ENCODE data around the gene GPC5.

The GPC5 gene

GRCh38 chr13:91904597-91904996 is 506.2 kb downstream of the GPC5 start:
- DNase-seq: no peak

GRCh38 chr13:91907398-91907797 is 509.0 kb downstream of the GPC5 start:
- DNase-seq: no peak

GRCh38 chr13:91909617-91910016 is 511.2 kb downstream of the GPC5 start:
- DNase-seq: no peak

- no peak for DNase-seq
Observed at GRCh38 chr13:91922969-91923592, 524.7 kb downstream of the GPC5 start.

GRCh38 chr13:91930687-91931086 is 532.3 kb downstream of the GPC5 start:
- no peak for DNase-seq

- DNase-seq: no peak
Observed at GRCh38 chr13:91934354-91934753, 535.9 kb downstream of the GPC5 start.

GRCh38 chr13:91946498-91947070 is 548.2 kb downstream of the GPC5 start:
- no peak for DNase-seq

- DNase-seq: no peak
Observed at GRCh38 chr13:91948736-91949135, 550.3 kb downstream of the GPC5 start.

GRCh38 chr13:91950803-91951202 is 552.4 kb downstream of the GPC5 start:
- DNase-seq: no peak

- no peak for DNase-seq
Observed at GRCh38 chr13:91955546-91956355, 557.3 kb downstream of the GPC5 start.

- DNase-seq: no peak
Observed at GRCh38 chr13:91960947-91961346, 562.5 kb downstream of the GPC5 start.

GRCh38 chr13:91962946-91963345 is 564.5 kb downstream of the GPC5 start:
- DNase-seq: no peak

GRCh38 chr13:91965511-91965910 is 567.1 kb downstream of the GPC5 start:
- no peak for DNase-seq

GRCh38 chr13:91978571-91978970 is 580.1 kb downstream of the GPC5 start:
- no peak for DNase-seq

- no peak for DNase-seq
Observed at GRCh38 chr13:91986761-91987483, 588.5 kb downstream of the GPC5 start.

- no peak for DNase-seq
Observed at GRCh38 chr13:91988331-91988730, 589.9 kb downstream of the GPC5 start.

GRCh38 chr13:92012787-92013186 is 614.4 kb downstream of the GPC5 start:
- no peak for DNase-seq

- no peak for DNase-seq
Observed at GRCh38 chr13:92017737-92018136, 619.3 kb downstream of the GPC5 start.

GRCh38 chr13:92028695-92029094 is 630.3 kb downstream of the GPC5 start:
- DNase-seq: no peak

GRCh38 chr13:92029641-92030040 is 631.2 kb downstream of the GPC5 start:
- no peak for DNase-seq

GRCh38 chr13:92038905-92039304 is 640.5 kb downstream of the GPC5 start:
- DNase-seq: no peak

GRCh38 chr13:92042522-92042921 is 644.1 kb downstream of the GPC5 start:
- no peak for DNase-seq

GRCh38 chr13:92044351-92044750 is 645.9 kb downstream of the GPC5 start:
- no peak for DNase-seq

GRCh38 chr13:92054389-92054788 is 656.0 kb downstream of the GPC5 start:
- no peak for DNase-seq
